Caco-2 (cell line): ENCODE data around the gene PRDM8. TPM values are rescaled to one million over a fixed set of nuclear protein-coding genes. Genes with fewer than 3 reads are reported as not detected.
"Not testable (repeated sequence)": the region's sequence is repeated elsewhere in the genome, so short reads cannot be mapped to it uniquely, and the experiment has no call there.

Experiments used
- BruUV-seq: library from RNA; stranded (reverse); fragments of 400-500 nt; replicated peaks from 2 replicates; lab custom pipeline; 2021; lab: Mats Ljungman, UMichigan
- CTCF ChIA-PET: fragments of 300-600 bp; sonication (Branson Sonifier 250); formaldehyde crosslinking; loops from one replicate; lab custom pipeline; 2022; ENCODE audit warnings: antibody characterized with exemption; lab: Charles Lee
- POLR2A ChIA-PET: fragments of 300-600 bp; sonication (Branson Sonifier 250); formaldehyde crosslinking; loops from one replicate; lab custom pipeline; 2022; ENCODE audit warnings: antibody characterized with exemption; lab: Charles Lee
- DNase-seq, 2 experiments: peaks; one replicate each; pipeline versions ENCODE4 v3.0.0 to v3.0.0-alpha.2; 2020 to 2022
- H3K27me3 ChIP-seq: replicated peaks from 2 replicates; pipeline ENCODE4 v1.6.0; 2011; ENCODE audit warnings: low read length; ENCODE audit not compliant: control insufficient read depth, insufficient read depth
- H3K36me3 ChIP-seq: 2 replicates; pipeline ENCODE4 v1.5.1; 2011; ENCODE audit warnings: low read length; ENCODE audit not compliant: control insufficient read depth, insufficient read depth
- H3K4me1 ChIP-seq: fragments of 250-450 bp; sonication (Bioruptor Pico); 2 replicates; pipeline ENCODE4 v1.5.1; 2020; ENCODE audit warnings: mild to moderate bottlenecking
- H3K4me3 ChIP-seq: 2 replicates; pipeline ENCODE4 v1.5.1; 2011; ENCODE audit warnings: low read depth, mild to moderate bottlenecking, control low read depth, low read length
- H3K9me3 ChIP-seq: fragments of 250-450 bp; sonication (Bioruptor Pico); 2 replicates; pipeline ENCODE4 v1.5.1; 2020; ENCODE audit warnings: mild to moderate bottlenecking, moderate library complexity
- H3K27ac Mint-ChIP-seq: one replicate; pipeline ENCODE4 v1.8.0; 2022; ENCODE audit warnings: mixed read lengths; ENCODE audit not compliant: unreplicated experiment
- H3K27me3 Mint-ChIP-seq: one replicate; pipeline ENCODE4 v1.8.0; 2022; ENCODE audit warnings: mixed read lengths; ENCODE audit not compliant: insufficient read depth, unreplicated experiment
- H3K36me3 Mint-ChIP-seq: one replicate; pipeline ENCODE4 v1.8.0; 2022; ENCODE audit warnings: mild to moderate bottlenecking, mixed read lengths; ENCODE audit not compliant: insufficient read depth, unreplicated experiment
- H3K4me1 Mint-ChIP-seq: one replicate; pipeline ENCODE4 v1.8.0; 2022; ENCODE audit warnings: low read depth, mixed read lengths; ENCODE audit not compliant: unreplicated experiment
- H3K4me3 Mint-ChIP-seq: one replicate; pipeline ENCODE4 v1.8.0; 2022; ENCODE audit warnings: mild to moderate bottlenecking, moderate library complexity, mixed read lengths; ENCODE audit not compliant: unreplicated experiment
- H3K9me3 Mint-ChIP-seq: one replicate; pipeline ENCODE4 v1.8.0; 2022; ENCODE audit warnings: mixed read lengths; ENCODE audit not compliant: unreplicated experiment
- CTCF ChIP-seq, 2 experiments: fragments of 200-600 bp in 1 of 2; IDR thresholded peaks; 1 replicate in 1 of 2; 2 replicates in 1 of 2; pipeline versions ENCODE4 v1.5.1 to v1.8.0; 2011 to 2022; ENCODE audit warnings: antibody characterized with exemption in 1 of 2, control low read depth in 1 of 2, inconsistent platforms in 1 of 2, low read depth in 1 of 2, low read length in 1 of 2, mild to moderate bottlenecking in 1 of 2, moderate library complexity in 1 of 2; ENCODE audit not compliant: insufficient read depth in 1 of 2, severe bottlenecking in 1 of 2, unreplicated experiment in 1 of 2
- intact Hi-C: fragments of 100-400 bp; cut with micrococcal nuclease; formaldehyde crosslinking; loops from one replicate; pipeline ENCODE4 v1.10.0; 2022; ENCODE audit not compliant: unreplicated experiment
- total RNA-seq: library from RNA; stranded (reverse); gene quantifications from 2 replicates; pipeline ENCODE4 v1.2.3, GENCODE V29; 2022

Gene PRDM8
- total RNA-seq, 1 experiment from 2014 or later = not detected

- Histone ChIP-seq H3K4me1 (no peaks in the 10 kb centered on the region), H3K36me3 (no peaks in the 10 kb centered on the region), H3K9me3 (no peaks in the 10 kb centered on the region), H3K27me3 (no peaks in the 10 kb centered on the region), H3K4me3 (no peak overlapping the region)
- Mint-ChIP-seq H3K27ac (no peak overlapping the region), H3K4me1 (no peaks in the 10 kb centered on the region), H3K27me3 (peaks cover 2% of the 10 kb centered on the region), H3K36me3 (no peaks in the 10 kb centered on the region), H3K4me3 (no peak overlapping the region), H3K9me3 (no peaks in the 10 kb centered on the region)
- intact Hi-C loops = no loop called here
- ChIA-PET POLR2A (no interaction called here), CTCF (no interaction called here)
- no TSS peak for BruUV-seq
- DNase-seq = no peak
- TF ChIP-seq CTCF (IDR thresholded peaks at IDR 0.05; ENCODE audit: insufficient read depth in 1 of 2, low read depth in 1 of 2, low read length in 1 of 2, severe bottlenecking in 1 of 2, unreplicated experiment in 1 of 2) = no peak
These were observed 46.1 kb downstream of the PRDM8 start for GRCh38 chr4:80243274-80244018.

DNA sequence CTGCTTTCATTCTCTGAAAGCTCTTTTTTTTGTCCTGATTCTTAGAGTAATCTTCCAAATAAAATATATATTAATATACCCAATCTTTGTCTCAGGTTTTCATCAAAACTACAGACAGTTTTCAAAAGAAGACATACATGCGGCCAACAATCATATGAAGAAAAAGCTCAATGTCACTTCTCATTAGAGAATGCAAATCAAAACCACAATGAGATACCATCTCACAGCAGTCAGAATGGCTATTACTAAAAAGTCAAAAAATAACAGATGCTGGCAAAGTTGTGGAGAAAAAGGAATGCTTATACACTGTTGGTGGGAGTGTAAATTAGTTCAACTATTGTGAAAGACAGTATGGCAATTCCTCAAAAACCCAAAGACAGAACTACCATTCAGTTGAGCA, 50.2 kb downstream of the PRDM8 start:
- H3K4me3 ChIP-seq, H3K36me3 ChIP-seq, H3K27me3 ChIP-seq, H3K27me3 Mint-ChIP-seq, POLR2A ChIA-PET, H3K4me1 ChIP-seq, DNase-seq, H3K36me3 Mint-ChIP-seq, H3K4me1 Mint-ChIP-seq, H3K27ac Mint-ChIP-seq, H3K9me3 Mint-ChIP-seq, H3K9me3 ChIP-seq, intact Hi-C loops, CTCF ChIA-PET, BruUV-seq, H3K4me3 Mint-ChIP-seq: not testable (repeated sequence)

- no peaks in the 10 kb centered on the region for H3K9me3 ChIP-seq
- no peak overlapping the region for H3K4me3 Mint-ChIP-seq
- no peak for TF ChIP-seq CTCF (IDR thresholded peaks at IDR 0.05; ENCODE audit: insufficient read depth in 1 of 2, low read depth in 1 of 2, low read length in 1 of 2, severe bottlenecking in 1 of 2, unreplicated experiment in 1 of 2)
- H3K27ac Mint-ChIP-seq = no peak overlapping the region
- H3K4me3 ChIP-seq = no peak overlapping the region
- no peak for DNase-seq
- CTCF ChIA-PET = no interaction called here
- peaks cover 2% of the 10 kb centered on the region for H3K27me3 Mint-ChIP-seq
- no peaks in the 10 kb centered on the region for H3K4me1 ChIP-seq
- POLR2A ChIA-PET = no interaction called here
- BruUV-seq = no TSS peak
- intact Hi-C loops = no loop called here
- no peaks in the 10 kb centered on the region for H3K36me3 ChIP-seq
- no peaks in the 10 kb centered on the region for H3K27me3 ChIP-seq
- H3K4me1 Mint-ChIP-seq = no peaks in the 10 kb centered on the region
- H3K36me3 Mint-ChIP-seq = no peaks in the 10 kb centered on the region
- H3K9me3 Mint-ChIP-seq = no peaks in the 10 kb centered on the region
These were observed 51.8 kb downstream of the PRDM8 start for GRCh38 chr4:80249144-80249543.
